ENCODE measurements around the gene RP2.

- TF ChIP-seq EZH2 (IDR thresholded peaks at IDR 0.05; ENCODE audit: low read length, missing control alignments): no peak
- TF ChIP-seq CTCF (conservative IDR thresholded peaks at IDR 0.05 in 1 of 2, IDR thresholded peaks at IDR 0.05 in 1 of 2; ENCODE audit: low read depth in 1 of 2, low read length in 2 of 2): no peak
Measured at GRCh38 chrX:46922611-46923010, 85.8 kb downstream of the RP2 start.
